NT2/D1 (cell line): Measurements from ENCODE around the gene DNAJB6.

ENCODE experiments used
- DNase-seq: peaks from one replicate; pipeline ENCODE4 v3.0.0-alpha.2; 2011; ENCODE audit warnings: low read depth, low spot score
- H3K27me3 ChIP-seq: 2 replicates; pipeline ENCODE4 v1.6.0; 2011; ENCODE audit warnings: mild to moderate bottlenecking; ENCODE audit not compliant: insufficient read length, insufficient read depth
- H3K36me3 ChIP-seq: 2 replicates; pipeline ENCODE4 v1.6.1; 2011; ENCODE audit warnings: mild to moderate bottlenecking, low read length, mixed read lengths; ENCODE audit not compliant: insufficient read depth, insufficient read length
- H3K4me1 ChIP-seq: 2 replicates; pipeline ENCODE4 v1.5.1; 2011; ENCODE audit not compliant: insufficient read depth, insufficient read length
- H3K4me3 ChIP-seq: 2 replicates; pipeline ENCODE4 v1.5.1; 2011; ENCODE audit warnings: low read depth; ENCODE audit not compliant: insufficient read length
- H3K9ac ChIP-seq: 2 replicates; pipeline ENCODE4 v1.6.0; 2011; ENCODE audit warnings: low read depth; ENCODE audit not compliant: insufficient read length
- H3K9me3 ChIP-seq: 2 replicates; pipeline ENCODE4 v1.5.1; 2011; ENCODE audit warnings: mild to moderate bottlenecking, low read length; ENCODE audit not compliant: insufficient read depth
- SUZ12 ChIP-seq: IDR thresholded peaks from 2 replicates; pipeline ENCODE4 v1.6.1; 2011; ENCODE audit not compliant: insufficient read length, insufficient read depth; ENCODE audit errors: extremely low read depth
- YY1 ChIP-seq: IDR thresholded peaks from 2 replicates; pipeline ENCODE4 v1.6.1; 2011; ENCODE audit not compliant: insufficient read length, insufficient read depth
- ZNF274 ChIP-seq: IDR thresholded peaks from 2 replicates; pipeline ENCODE4 v1.6.1; 2011; ENCODE audit warnings: mild to moderate bottlenecking, low read depth, low read length

Gene DNAJB6

DNA sequence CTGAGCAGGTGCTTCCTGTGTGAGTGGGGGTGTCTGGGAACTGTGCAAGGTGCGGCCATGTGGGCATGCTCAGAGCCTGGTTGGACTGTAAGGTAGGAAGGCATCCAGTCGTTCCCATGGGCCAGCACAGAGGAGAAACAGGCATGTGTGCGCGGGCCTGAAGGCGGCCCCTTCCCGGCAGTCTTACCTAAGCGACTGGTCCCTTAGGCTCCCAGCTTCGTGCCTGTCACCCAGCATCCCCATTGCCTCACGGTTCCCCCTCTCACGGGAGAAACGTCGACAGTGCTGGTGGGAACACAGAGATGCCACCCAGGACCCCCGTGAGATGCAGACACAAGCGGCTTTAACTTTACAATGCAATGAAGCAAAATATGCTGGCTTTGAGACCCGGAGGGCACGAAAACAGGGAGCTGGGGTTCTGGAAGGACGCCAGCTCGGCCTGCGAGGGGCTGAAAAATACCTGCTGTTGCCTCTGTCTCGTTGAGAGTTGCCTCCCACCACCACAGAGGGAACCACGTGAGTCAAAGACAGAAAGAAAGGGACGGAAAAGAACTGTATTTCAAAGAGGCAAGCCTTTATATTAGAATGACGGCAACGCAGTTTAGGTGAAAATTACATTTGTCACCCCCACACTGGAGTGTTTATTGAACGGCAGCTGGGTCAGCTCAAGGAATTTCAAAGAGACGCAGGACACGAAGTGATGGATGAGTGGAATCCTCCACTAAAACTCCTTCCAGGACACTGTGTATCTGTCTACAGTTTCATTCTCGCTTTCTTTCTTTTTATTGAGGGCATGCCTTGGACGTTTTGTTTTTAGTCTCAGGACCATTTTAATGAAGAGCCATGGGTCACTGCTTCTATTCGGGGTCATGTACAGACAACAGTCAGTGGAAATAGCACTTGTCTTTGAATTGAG, 128.4 kb downstream of the DNAJB6 start:
- TF ChIP-seq YY1 = no peak
- no peak for TF ChIP-seq ZNF274
- no peak for TF ChIP-seq SUZ12
- DNase-seq = no peak
- H3K9ac ChIP-seq = no peak overlapping the region
- H3K4me1 ChIP-seq = peaks cover 1% of the 10 kb centered on the region
- no peaks in the 10 kb centered on the region for H3K36me3 ChIP-seq
- H3K27me3 ChIP-seq = peaks cover 16% of the 10 kb centered on the region
- H3K4me3 ChIP-seq = no peak overlapping the region
- H3K9me3 ChIP-seq = no peaks in the 10 kb centered on the region

DNA sequence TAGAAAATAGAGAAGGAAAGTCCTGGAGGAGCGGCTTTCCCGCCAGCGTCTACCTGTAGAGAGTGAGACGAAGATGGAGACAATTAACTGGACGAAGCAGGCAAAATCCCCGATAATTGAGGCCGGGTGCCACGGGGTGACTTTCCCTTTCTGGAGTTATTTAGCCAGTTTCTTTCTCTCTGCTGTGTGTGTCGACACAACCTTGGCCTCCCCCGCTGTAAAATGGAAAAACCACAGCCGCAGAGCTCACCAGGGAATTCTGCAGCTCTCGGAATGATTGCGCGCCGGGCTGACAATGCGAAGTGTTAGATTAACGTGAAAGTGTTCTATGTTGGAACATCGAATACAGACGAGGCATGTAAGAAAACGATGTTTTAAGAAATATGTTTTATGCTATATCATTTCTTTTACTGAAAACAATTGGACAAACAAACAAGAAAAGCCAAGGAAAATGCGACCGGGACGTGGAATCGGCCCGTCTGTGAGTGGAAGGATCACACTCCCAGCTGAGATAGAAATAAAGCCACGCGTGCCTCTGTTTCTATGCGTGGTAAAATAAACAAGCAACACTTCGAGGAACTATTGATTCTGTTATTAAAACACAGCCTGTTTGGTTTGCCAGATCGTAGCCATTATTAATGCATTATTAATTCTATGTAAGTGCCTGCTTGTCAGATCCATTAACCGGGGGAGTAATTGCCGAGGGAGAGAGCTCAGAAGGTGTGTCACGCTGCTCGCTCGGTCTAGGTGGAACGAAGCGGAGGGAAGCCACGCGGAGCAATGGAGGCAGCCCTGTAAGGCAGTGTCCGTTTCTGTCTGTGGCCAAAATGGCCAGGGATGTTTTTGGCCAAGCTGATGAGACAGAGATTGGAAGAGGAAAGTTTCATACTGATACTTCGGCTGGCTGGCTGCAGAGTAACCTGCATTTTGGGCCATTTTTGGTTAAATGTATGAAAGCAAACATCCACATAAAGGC, 129.4 kb downstream of the DNAJB6 start:
- peaks cover 11% of the 10 kb centered on the region for H3K27me3 ChIP-seq
- no peaks in the 10 kb centered on the region for H3K36me3 ChIP-seq
- no peak for DNase-seq
- no peaks in the 10 kb centered on the region for H3K9me3 ChIP-seq
- H3K4me1 ChIP-seq = peaks cover 1% of the 10 kb centered on the region
- TF ChIP-seq YY1 = no peak
- TF ChIP-seq SUZ12 = no peak
- no peak for TF ChIP-seq ZNF274
- no peak overlapping the region for H3K9ac ChIP-seq
- H3K4me3 ChIP-seq = no peak overlapping the region

DNA sequence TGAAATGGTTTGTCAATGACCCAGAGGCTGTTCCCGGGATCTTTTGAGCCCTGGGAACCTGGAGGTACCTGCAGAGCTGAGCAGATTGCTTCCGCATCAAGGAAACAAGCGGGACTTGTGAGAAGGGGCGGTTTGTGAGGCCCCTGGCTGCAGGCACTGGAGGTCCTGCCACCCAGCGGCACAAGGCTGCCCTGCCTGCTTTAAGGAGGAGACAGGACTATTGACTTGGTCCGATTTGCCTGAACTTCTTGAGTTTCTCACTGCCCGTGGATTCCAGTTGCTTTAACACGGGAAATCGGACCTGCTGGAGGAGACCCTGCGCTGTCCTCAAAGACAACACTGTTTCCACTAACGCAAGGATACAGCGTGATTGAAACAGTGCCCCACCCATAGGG, 130.1 kb downstream of the DNAJB6 start:
- DNase-seq = no peak
- no peak for TF ChIP-seq YY1
- no peak for TF ChIP-seq ZNF274
- no peak for TF ChIP-seq SUZ12
- H3K27me3 ChIP-seq = peaks cover 10% of the 10 kb centered on the region
- H3K36me3 ChIP-seq = no peaks in the 10 kb centered on the region
- peaks cover 1% of the 10 kb centered on the region for H3K4me1 ChIP-seq
- H3K9me3 ChIP-seq = no peaks in the 10 kb centered on the region
- H3K9ac ChIP-seq = no peak overlapping the region
- no peak overlapping the region for H3K4me3 ChIP-seq
